HG02981 (cell line): ENCODE results near the gene HNRNPH1.
"Not testable (repeated sequence)": the region's sequence is repeated elsewhere in the genome, so short reads cannot be mapped to it uniquely, and the experiment has no call there.

ENCODE experiments used
- ATAC-seq: cut with Tn5 transposase; IDR thresholded peaks from one replicate; pipeline ENCODE4 v1.9.1; 2021; ENCODE audit warnings: mild to moderate bottlenecking, moderate library complexity; ENCODE audit not compliant: unreplicated experiment

HNRNPH1 gene

GRCh38 chr5:179623003-179623905 lies at the start of gene HNRNPH1:
Gene HNRNPH1 (minus strand): TSS chr5:179623671. CDS start chr5:179623133, 538 bp downstream.
- ATAC-seq = peak; percentile 73

GRCh38 chr5:179668391-179668790 lies 44.9 kb upstream of the HNRNPH1 start:
- ATAC-seq = peak; percentile 60

GRCh38 chr5:179661647-179662046 lies 38.2 kb upstream of the HNRNPH1 start:
- ATAC-seq = not testable (repeated sequence)

- peak; percentile 45 for ATAC-seq
Measured at GRCh38 chr5:179658179-179658856, 34.8 kb upstream of the HNRNPH1 start.

GRCh38 chr5:179657302-179658178 lies 34.1 kb upstream of the HNRNPH1 start:
- peak; percentile 88 for ATAC-seq

- not testable (repeated sequence) for ATAC-seq
Measured at GRCh38 chr5:179653135-179653534, 29.7 kb upstream of the HNRNPH1 start.

- not testable (repeated sequence) for ATAC-seq
Measured at GRCh38 chr5:179650245-179650644, 26.8 kb upstream of the HNRNPH1 start.

GRCh38 chr5:179649166-179649703 lies 25.8 kb upstream of the HNRNPH1 start:
- not testable (repeated sequence) for ATAC-seq

GRCh38 chr5:179648410-179648809 lies 24.9 kb upstream of the HNRNPH1 start:
- no peak for ATAC-seq

GRCh38 chr5:179644766-179645165 lies 21.3 kb upstream of the HNRNPH1 start:
- not testable (repeated sequence) for ATAC-seq

- ATAC-seq = not testable (repeated sequence)
Measured at GRCh38 chr5:179643141-179643920, 19.9 kb upstream of the HNRNPH1 start.

GRCh38 chr5:179642626-179643025 lies 19.2 kb upstream of the HNRNPH1 start:
- ATAC-seq = not testable (repeated sequence)

- ATAC-seq = not testable (repeated sequence)
Measured at GRCh38 chr5:179641745-179642144, 18.3 kb upstream of the HNRNPH1 start.

- not testable (repeated sequence) for ATAC-seq
Measured at GRCh38 chr5:179639296-179639695, 15.8 kb upstream of the HNRNPH1 start.

- ATAC-seq = peak; percentile 89
Measured at GRCh38 chr5:179634370-179635172, 11.1 kb upstream of the HNRNPH1 start.

GRCh38 chr5:179633501-179634369 lies 10.3 kb upstream of the HNRNPH1 start:
- ATAC-seq = peak; percentile 61

GRCh38 chr5:179624841-179625271 lies 1.4 kb upstream of the HNRNPH1 start:
- no peak for ATAC-seq
